Nephron progenitor cell (in vitro differentiated cells): Measurements from ENCODE around the gene ROR1.
"Not testable (repeated sequence)": the region's sequence is repeated elsewhere in the genome, so short reads cannot be mapped to it uniquely, and the experiment has no call there.

Source experiments
- DNase-seq: peaks from one replicate; pipeline ENCODE4 v3.0.0; 2021
- H3K27ac Mint-ChIP-seq: 2 replicates; pipeline ENCODE4 v1.8.0; 2021; ENCODE audit warnings: mild to moderate bottlenecking, moderate library complexity, mixed read lengths
- H3K27me3 Mint-ChIP-seq: 2 replicates; pipeline ENCODE4 v1.8.0; 2021; ENCODE audit warnings: mild to moderate bottlenecking, low read depth, mixed read lengths; ENCODE audit not compliant: poor library complexity
- H3K36me3 Mint-ChIP-seq: 2 replicates; pipeline ENCODE4 v1.8.0; 2021; ENCODE audit warnings: low read depth, mixed read lengths
- H3K4me1 Mint-ChIP-seq: 2 replicates; pipeline ENCODE4 v1.8.0; 2021; ENCODE audit warnings: mixed read lengths
- H3K4me3 Mint-ChIP-seq: 2 replicates; pipeline ENCODE4 v1.8.0; 2021; ENCODE audit warnings: mild to moderate bottlenecking, moderate library complexity, mixed read lengths
- H3K9me3 Mint-ChIP-seq: 2 replicates; pipeline ENCODE4 v1.8.0; 2021; ENCODE audit warnings: mild to moderate bottlenecking, moderate library complexity, mixed read lengths
- CTCF ChIP-seq: fragments of 200-600 bp; sonication (generic); IDR thresholded peaks from 2 replicates; pipeline ENCODE4 v1.5.0; 2021; ENCODE audit warnings: antibody characterized with exemption

Gene ROR1

GRCh38 chr1:64095832-64096231, 322.0 kb downstream of the ROR1 start:
- DNase-seq = no peak
- Mint-ChIP-seq H3K27me3 (no peaks in the 10 kb centered on the region), H3K4me1 (peaks cover 61% of the 10 kb centered on the region), H3K36me3 (no peaks in the 10 kb centered on the region), H3K27ac (no peak overlapping the region), H3K9me3 (peaks cover 3% of the 10 kb centered on the region), H3K4me3 (no peak overlapping the region)
- TF ChIP-seq CTCF = no peak

GRCh38 chr1:64097859-64098258, 324.0 kb downstream of the ROR1 start:
- DNase-seq = no peak
- Mint-ChIP-seq H3K4me1 (peaks cover 74% of the 10 kb centered on the region), H3K27me3 (peaks cover 3% of the 10 kb centered on the region), H3K36me3 (no peaks in the 10 kb centered on the region), H3K27ac (peak overlapping the region; percentile 78), H3K9me3 (peaks cover 3% of the 10 kb centered on the region), H3K4me3 (no peak overlapping the region)
- no peak for TF ChIP-seq CTCF

GRCh38 chr1:64098436-64098835, 324.6 kb downstream of the ROR1 start:
- Mint-ChIP-seq H3K36me3 (no peaks in the 10 kb centered on the region), H3K4me1 (peaks cover 68% of the 10 kb centered on the region), H3K27me3 (peaks cover 3% of the 10 kb centered on the region), H3K27ac (peak overlapping the region; percentile 78), H3K4me3 (peak overlapping the region; percentile 42), H3K9me3 (peaks cover 3% of the 10 kb centered on the region)
- DNase-seq = no peak
- TF ChIP-seq CTCF = no peak

GRCh38 chr1:64098846-64099582, 325.2 kb downstream of the ROR1 start:
- Mint-ChIP-seq H3K27ac (peak overlapping the region; percentile 96), H3K36me3 (no peaks in the 10 kb centered on the region), H3K4me3 (no peak overlapping the region), H3K4me1 (peaks cover 63% of the 10 kb centered on the region), H3K9me3 (peaks cover 3% of the 10 kb centered on the region), H3K27me3 (peaks cover 3% of the 10 kb centered on the region)
- DNase-seq = no peak
- no peak for TF ChIP-seq CTCF

GRCh38 chr1:64100791-64101190, 327.0 kb downstream of the ROR1 start:
- Mint-ChIP-seq H3K4me3 (no peak overlapping the region), H3K27ac (peak overlapping the region; percentile 33), H3K27me3 (peaks cover 3% of the 10 kb centered on the region), H3K36me3 (no peaks in the 10 kb centered on the region), H3K4me1 (peaks cover 50% of the 10 kb centered on the region), H3K9me3 (peaks cover 12% of the 10 kb centered on the region)
- TF ChIP-seq CTCF = no peak
- no peak for DNase-seq

GRCh38 chr1:64104585-64104984, 330.8 kb downstream of the ROR1 start:
- H3K4me1 Mint-ChIP-seq = peaks cover 34% of the 10 kb centered on the region
- H3K36me3 Mint-ChIP-seq, H3K27me3 Mint-ChIP-seq, DNase-seq, H3K4me3 Mint-ChIP-seq, H3K27ac Mint-ChIP-seq: not testable (repeated sequence)
- peaks cover 12% of the 10 kb centered on the region for H3K9me3 Mint-ChIP-seq
